GM23338 (cell line): ENCODE results near the gene MPHOSPH9. TPM values are rescaled to one million over a fixed set of nuclear protein-coding genes. Genes with fewer than 3 reads are reported as not detected.

Experiments used
- ATAC-seq: fragments of 200-7000 bp; cut with Tn5 transposase; 3 replicates; pipeline ENCODE4 v1.9.1; 2020
- DNase-seq: peaks from one replicate; pipeline ENCODE4 v3.0.0-alpha.2; 2015; ENCODE audit warnings: low spot score
- H2AFZ ChIP-seq: fragments of 200-600 bp; sonication (generic); 2 replicates; pipeline ENCODE4 v1.8.0; 2016; ENCODE audit warnings: antibody characterized with exemption, mild to moderate bottlenecking, moderate library complexity
- H3F3A ChIP-seq: fragments of 200-600 bp; sonication (generic); replicated peaks from 2 replicates; pipeline ENCODE4 v1.8.0; 2017; ENCODE audit warnings: antibody characterized with exemption, mixed run types, low read depth
- H3K27ac ChIP-seq: fragments of 200-600 bp; sonication (generic); 2 replicates; pipeline ENCODE4 v1.6.1; 2016; ENCODE audit warnings: low read depth
- H3K27me3 ChIP-seq: fragments of 200-600 bp; sonication (generic); 2 replicates; pipeline ENCODE4 v1.8.0; 2016; ENCODE audit warnings: mild to moderate bottlenecking, mixed run types, moderate library complexity; ENCODE audit not compliant: insufficient read depth
- H3K36me3 ChIP-seq: fragments of 200-600 bp; sonication (generic); 2 replicates; pipeline ENCODE4 v1.8.0; 2016; ENCODE audit warnings: mild to moderate bottlenecking; ENCODE audit not compliant: insufficient read depth
- H3K4me1 ChIP-seq: fragments of 200-600 bp; sonication (generic); 2 replicates; pipeline ENCODE4 v1.8.0; 2016; ENCODE audit warnings: mild to moderate bottlenecking, moderate library complexity; ENCODE audit not compliant: insufficient read depth
- H3K4me2 ChIP-seq: fragments of 200-600 bp; sonication (generic); 2 replicates; pipeline ENCODE4 v1.7.1; 2017; ENCODE audit warnings: mixed run types
- H3K4me3 ChIP-seq: fragments of 200-600 bp; sonication (generic); 2 replicates; pipeline ENCODE4 v1.6.1; 2016; ENCODE audit warnings: mixed run types
- H3K79me2 ChIP-seq: fragments of 200-600 bp; sonication (generic); replicated peaks from 2 replicates; pipeline ENCODE4 v1.8.0; 2017; ENCODE audit warnings: mild to moderate bottlenecking; ENCODE audit not compliant: insufficient read depth
- H3K9me2 ChIP-seq: fragments of 200-600 bp; sonication (generic); 2 replicates; pipeline ENCODE4 v1.8.0; 2017; ENCODE audit not compliant: insufficient read depth
- H4K20me1 ChIP-seq: fragments of 200-600 bp; sonication (generic); replicated peaks from 2 replicates; pipeline ENCODE4 v1.8.0; 2017; ENCODE audit warnings: mild to moderate bottlenecking; ENCODE audit not compliant: insufficient read depth
- H3K27ac Mint-ChIP-seq: 2 replicates; pipeline ENCODE4 v1.8.0; 2020; ENCODE audit warnings: inconsistent platforms, mild to moderate bottlenecking, moderate library complexity, mixed read lengths
- H3K27me3 Mint-ChIP-seq: 3 replicates; pipeline ENCODE4 v1.8.0; 2022; ENCODE audit warnings: low read depth, mild to moderate bottlenecking, moderate library complexity, mixed read lengths, inconsistent platforms; ENCODE audit not compliant: insufficient read depth, poor library complexity
- H3K36me3 Mint-ChIP-seq: 3 replicates; pipeline ENCODE4 v1.8.0; 2021; ENCODE audit warnings: low read depth, mild to moderate bottlenecking, inconsistent platforms, moderate library complexity, mixed read lengths
- H3K4me1 Mint-ChIP-seq: 3 replicates; pipeline ENCODE4 v1.8.0; 2020; ENCODE audit warnings: mild to moderate bottlenecking, inconsistent platforms, mixed read lengths
- H3K4me3 Mint-ChIP-seq: 3 replicates; pipeline ENCODE4 v1.8.0; 2021; ENCODE audit warnings: moderate library complexity, mild to moderate bottlenecking, inconsistent platforms, mixed read lengths
- H3K9me3 Mint-ChIP-seq: 3 replicates; pipeline ENCODE4 v1.8.0; 2020; ENCODE audit warnings: moderate library complexity, mild to moderate bottlenecking, inconsistent platforms, mixed read lengths
- CREB1 ChIP-seq: fragments of 250-450 bp; sonication (Bioruptor Pico); IDR thresholded peaks from 2 replicates; pipeline ENCODE4 v1.5.0; 2020; ENCODE audit warnings: low read depth, mild to moderate bottlenecking, moderate library complexity
- ETS1 ChIP-seq: IDR thresholded peaks from 2 replicates; pipeline ENCODE4 v1.6.1; 2016; ENCODE audit warnings: antibody characterized with exemption
- EZH2 ChIP-seq: fragments of 200-600 bp; sonication (generic); IDR thresholded peaks from one replicate; pipeline ENCODE4 v1.8.0; 2017; ENCODE audit warnings: antibody characterized with exemption, mild to moderate bottlenecking, low read depth; ENCODE audit not compliant: unreplicated experiment
- JUNB ChIP-seq: IDR thresholded peaks from one replicate; pipeline ENCODE4 v1.6.1; 2016; ENCODE audit warnings: antibody characterized with exemption; ENCODE audit not compliant: unreplicated experiment
- NANOG ChIP-seq: IDR thresholded peaks from 2 replicates; pipeline ENCODE4 v1.6.1; 2016; ENCODE audit warnings: antibody characterized with exemption, borderline replicate concordance
- POLR2AphosphoS5 ChIP-seq: IDR thresholded peaks from 2 replicates; pipeline ENCODE4 v1.6.1; 2016; ENCODE audit warnings: antibody characterized with exemption, low read depth
- STAT1 ChIP-seq: IDR thresholded peaks from one replicate; pipeline ENCODE4 v1.6.1; 2016; ENCODE audit warnings: antibody characterized with exemption; ENCODE audit not compliant: unreplicated experiment
- ZNF114 ChIP-seq: fragments of 250-450 bp; sonication (Bioruptor Pico); IDR thresholded peaks from 2 replicates; pipeline ENCODE4 v1.5.0; 2020; ENCODE audit warnings: mild to moderate bottlenecking, moderate library complexity
- polyA plus RNA-seq: library from polyadenylated mRNA; unstranded; fragments of >200 nt; fragmentation: Nextera tagmentation; extraction: Ambion mirVana; gene quantifications from 2 replicates; pipeline ENCODE4 v1.2.1, GENCODE V29; 2016
- total RNA-seq: library from RNA; depleted of rRNA; stranded (reverse); fragments of >200 nt; shearing (Covaris generic); gene quantifications from 2 replicates; pipeline ENCODE4 v1.2.3, GENCODE V29; 2014
- TF ChIP-seq, protein P1 (sequence below), 2 experiments: fragments of 200-600 bp in 1 of 2; sonication (generic) in 1 of 2; conservative IDR thresholded peaks; 2 replicates each; pipeline versions ENCODE4 v1.5.1 to v1.6.1; 2016 to 2017; ENCODE audit warnings: antibody characterized with exemption in 2 of 2, low read depth in 2 of 2, mild to moderate bottlenecking in 2 of 2, moderate library complexity in 1 of 2

MPHOSPH9 gene
- total and polyA plus RNA-seq, 2 experiments from 2014 or later = 30.5 to 77.9 TPM

- TF ChIP-seq ETS1 (no peak), POLR2AphosphoS5 (no peak; the same call in 1 of the 2 replicates)
- TF ChIP-seq, protein P1, sequence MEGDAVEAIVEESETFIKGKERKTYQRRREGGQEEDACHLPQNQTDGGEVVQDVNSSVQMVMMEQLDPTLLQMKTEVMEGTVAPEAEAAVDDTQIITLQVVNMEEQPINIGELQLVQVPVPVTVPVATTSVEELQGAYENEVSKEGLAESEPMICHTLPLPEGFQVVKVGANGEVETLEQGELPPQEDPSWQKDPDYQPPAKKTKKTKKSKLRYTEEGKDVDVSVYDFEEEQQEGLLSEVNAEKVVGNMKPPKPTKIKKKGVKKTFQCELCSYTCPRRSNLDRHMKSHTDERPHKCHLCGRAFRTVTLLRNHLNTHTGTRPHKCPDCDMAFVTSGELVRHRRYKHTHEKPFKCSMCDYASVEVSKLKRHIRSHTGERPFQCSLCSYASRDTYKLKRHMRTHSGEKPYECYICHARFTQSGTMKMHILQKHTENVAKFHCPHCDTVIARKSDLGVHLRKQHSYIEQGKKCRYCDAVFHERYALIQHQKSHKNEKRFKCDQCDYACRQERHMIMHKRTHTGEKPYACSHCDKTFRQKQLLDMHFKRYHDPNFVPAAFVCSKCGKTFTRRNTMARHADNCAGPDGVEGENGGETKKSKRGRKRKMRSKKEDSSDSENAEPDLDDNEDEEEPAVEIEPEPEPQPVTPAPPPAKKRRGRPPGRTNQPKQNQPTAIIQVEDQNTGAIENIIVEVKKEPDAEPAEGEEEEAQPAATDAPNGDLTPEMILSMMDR (conservative IDR thresholded peaks at IDR 0.05; ENCODE audit: low read depth in 2 of 2) = peak; percentile 11 to 21; a peak in 1 of 4 replicates
These were observed 36.5 kb upstream of the MPHOSPH9 start (continued) for GRCh38 chr12:123269395-123269892.

GRCh38 chr12:123268850-123269249 lies 35.9 kb upstream of the MPHOSPH9 start:
- peaks cover 54% of the 10 kb centered on the region for H3K79me2 ChIP-seq
- Mint-ChIP-seq H3K4me1 (peaks cover 42% of the 10 kb centered on the region), H3K4me3 (peak overlapping the region; percentile 98), H3K36me3 (peaks cover 36% of the 10 kb centered on the region), H3K27ac (peak overlapping the region; percentile 92), H3K27me3 (peaks cover 23% of the 10 kb centered on the region), H3K9me3 (0 out of 3 replicates have a peak, but pooled peaks cover 4% of the 10 kb centered on the region)
- peaks cover 18% of the 10 kb centered on the region for H3K4me1 ChIP-seq
- H3K27me3 ChIP-seq = no peaks in the 10 kb centered on the region
- DNase-seq = no peak
- H3K9me2 ChIP-seq = no peaks in the 10 kb centered on the region
- H4K20me1 ChIP-seq = peaks cover 14% of the 10 kb centered on the region
- H2AFZ ChIP-seq = no peak overlapping the region
- peak overlapping the region; percentile 91; the same call in 1 of the 2 replicates for H3K27ac ChIP-seq
- H3K36me3 ChIP-seq = no peaks in the 10 kb centered on the region
- ATAC-seq = no peak
- H3K4me2 ChIP-seq = peak overlapping the region; percentile 98
- 0 out of 2 replicates have a peak, but pooled peaks cover 10% of the 10 kb centered on the region for H3F3A ChIP-seq
- TF ChIP-seq STAT1 (no peak), CREB1 (CRISPR knock-in tag) (no peak), JUNB (no peak)
- peak overlapping the region; percentile 78 for H3K4me3 ChIP-seq

DNA sequence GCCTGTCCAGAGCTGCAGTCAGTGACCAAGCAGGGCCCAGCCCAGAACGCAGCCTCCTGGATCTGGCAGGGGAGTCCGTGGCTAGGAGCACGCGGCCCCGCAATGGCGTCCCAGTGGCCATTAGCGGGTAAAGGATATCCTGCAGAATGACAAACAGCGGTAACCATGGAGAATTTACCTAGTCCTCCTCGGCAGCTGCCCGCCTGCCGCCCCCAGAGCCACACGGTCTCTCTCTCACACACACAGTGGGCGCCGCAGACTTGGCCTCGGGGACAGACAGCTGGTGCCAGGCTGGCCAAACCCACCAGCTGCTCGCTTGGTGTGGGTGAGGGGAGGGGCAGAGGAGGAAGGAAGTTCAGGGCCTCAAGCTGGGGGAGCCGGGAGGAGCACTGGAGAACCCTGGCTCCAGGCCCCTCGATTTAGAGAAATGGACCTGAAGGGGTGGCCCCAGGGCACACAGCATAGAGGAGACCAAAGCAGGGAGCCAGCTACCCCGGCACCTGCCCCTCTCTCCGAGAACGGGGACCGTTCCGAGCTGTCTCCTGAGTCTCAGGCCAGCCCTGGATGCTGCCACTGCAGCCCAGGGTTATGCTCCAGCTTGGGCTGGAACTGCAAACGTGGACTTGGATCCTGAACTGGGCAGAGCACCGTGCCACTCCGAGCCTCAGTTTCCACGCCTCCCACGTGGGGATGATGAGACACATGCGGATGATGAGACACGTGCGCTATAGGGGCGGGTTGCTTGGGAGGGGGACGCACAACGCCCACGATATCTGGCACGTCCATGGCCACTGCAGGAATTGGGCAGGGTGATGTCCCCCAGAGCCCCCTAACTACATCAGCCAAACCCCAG lies 35.3 kb upstream of the MPHOSPH9 start:
- no peak for TF ChIP-seq EZH2
- TF ChIP-seq, protein P1 (conservative IDR thresholded peaks at IDR 0.05; ENCODE audit: low read depth in 2 of 2) = no peak
- no peak for TF ChIP-seq STAT1
- TF ChIP-seq ZNF114 (CRISPR knock-in tag) = no peak
- no peak for TF ChIP-seq CREB1 (CRISPR knock-in tag)
- no peak for TF ChIP-seq NANOG
- TF ChIP-seq ETS1 = no peak
- no peak for TF ChIP-seq POLR2AphosphoS5
- H3K4me2 ChIP-seq = peak overlapping the region; percentile 98; the same call in 1 of the 2 replicates

More for the DNA sequence above, 35.3 kb upstream of the MPHOSPH9 start:
- H3K4me1 ChIP-seq = peaks cover 18% of the 10 kb centered on the region
- Mint-ChIP-seq H3K4me3 (peak overlapping the region; percentile 98; the same call in 1 of the 3 replicates), H3K36me3 (peaks cover 42% of the 10 kb centered on the region), H3K27me3 (peaks cover 27% of the 10 kb centered on the region), H3K27ac (no peak overlapping the region), H3K9me3 (0 out of 3 replicates have a peak, but pooled peaks cover 4% of the 10 kb centered on the region), H3K4me1 (peaks cover 41% of the 10 kb centered on the region)
- H3F3A ChIP-seq = 0 out of 2 replicates have a peak, but pooled peaks cover 10% of the 10 kb centered on the region
- DNase-seq (peak; percentile 30), ATAC-seq (no peak)
- no peaks in the 10 kb centered on the region for H3K36me3 ChIP-seq
- no peaks in the 10 kb centered on the region for H3K27me3 ChIP-seq
- H3K79me2 ChIP-seq = peaks cover 58% of the 10 kb centered on the region
- H2AFZ ChIP-seq = no peak overlapping the region
- H4K20me1 ChIP-seq = peaks cover 18% of the 10 kb centered on the region
- no peaks in the 10 kb centered on the region for H3K9me2 ChIP-seq
- 0 out of 2 replicates have a peak overlapping the region, but pooled peaks have one; percentile 91 for H3K27ac ChIP-seq
- H3K4me3 ChIP-seq = no peak overlapping the region
